Measurements from ENCODE around the gene ZNF324. TPM values are rescaled to one million over a fixed set of nuclear protein-coding genes. Genes with fewer than 3 reads are reported as not detected.

ZNF324 gene
- total and polyA plus RNA-seq, 2 of the 13 experiments (the other 11 are each of a cell fraction or from before 2014, with no cell fraction given) = 1.1 to 4.7 TPM

DNA sequence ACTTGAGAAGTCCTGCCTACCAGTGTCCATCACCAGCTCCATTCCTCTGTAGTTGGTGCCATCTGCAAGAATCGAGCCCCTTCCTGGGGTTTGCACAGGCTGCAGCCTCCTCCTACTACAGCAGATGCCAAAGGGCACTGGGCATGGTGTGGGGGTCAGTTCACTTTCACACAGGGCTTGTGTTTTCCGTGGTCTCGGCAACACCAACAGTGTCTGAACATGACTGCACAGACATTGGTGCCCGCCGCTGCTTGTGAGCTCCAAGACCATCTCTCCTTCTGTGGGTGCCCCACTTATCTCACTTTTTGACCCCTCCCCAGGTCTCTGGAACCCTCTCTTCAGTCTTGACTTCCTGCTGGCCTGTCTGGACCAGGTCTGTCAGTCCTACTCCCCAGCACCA, 24.5 kb downstream of the ZNF324 start:
- TF ChIP-seq STAG1 (CRISPR knock-in tag; IDR thresholded peaks at IDR 0.05) = no peak
- no peaks in the 10 kb centered on the region for H4K20me1 ChIP-seq (ENCODE audit: insufficient read depth, low read length)
- no peak overlapping the region for H3K4me2 ChIP-seq (ENCODE audit: low read depth, low read length)
- no peak overlapping the region for H3K9ac ChIP-seq (ENCODE audit: insufficient read depth, low read depth, low read length)
- H3K79me2 ChIP-seq (ENCODE audit: insufficient read depth, low read length) = no peaks in the 10 kb centered on the region
- ChIA-PET POLR2A (no interaction called here), CTCF (ENCODE audit: low intra/inter-chr PET ratio, low total read pairs) (no interaction called here)
- no peak overlapping the region for H3K27ac ChIP-seq (ENCODE audit: extremely low read length, insufficient read depth, low read length)
- no peak for DNase-seq (ENCODE audit: low spot score)
- intact Hi-C loops (cut with micrococcal nuclease; ENCODE audit: unreplicated experiment) (no loop called here), in situ Hi-C loops (cut with HindIII; ENCODE audit: extremely low pct_ligation_motif_present, low pct_unique_long_range_greater_than_20kb) (no loop called here)
- no peaks in the 10 kb centered on the region for H3K36me3 ChIP-seq (replicated peaks in 1 of 2; ENCODE audit: control insufficient read depth in 1 of 2, insufficient read depth in 2 of 2, low read length in 2 of 2)
- no peaks in the 10 kb centered on the region for H3K27me3 ChIP-seq (ENCODE audit: control insufficient read depth in 1 of 2, insufficient read depth in 2 of 2, low read length in 2 of 2)
- no peak for FAIRE-seq
- ATAC-seq = no peak
- no TSS peak for BruUV-seq (replicated peaks)
- WGBS (ENCODE audit: low lambda C conversion rate) = 88% methylated on average over 5 of the region's 5 CpGs
- no peak overlapping the region for H3K4me3 ChIP-seq (replicated peaks in 1 of 3; ENCODE audit: insufficient read depth in 1 of 3, low read depth in 2 of 3, low read length in 3 of 3)
- H2AFZ ChIP-seq (ENCODE audit: low read length) = no peak overlapping the region
- no peaks in the 10 kb centered on the region for H3K4me1 ChIP-seq (ENCODE audit: insufficient read depth, low read length)
- no peaks in the 10 kb centered on the region for H3K9me3 ChIP-seq (ENCODE audit: low read length)

DNA sequence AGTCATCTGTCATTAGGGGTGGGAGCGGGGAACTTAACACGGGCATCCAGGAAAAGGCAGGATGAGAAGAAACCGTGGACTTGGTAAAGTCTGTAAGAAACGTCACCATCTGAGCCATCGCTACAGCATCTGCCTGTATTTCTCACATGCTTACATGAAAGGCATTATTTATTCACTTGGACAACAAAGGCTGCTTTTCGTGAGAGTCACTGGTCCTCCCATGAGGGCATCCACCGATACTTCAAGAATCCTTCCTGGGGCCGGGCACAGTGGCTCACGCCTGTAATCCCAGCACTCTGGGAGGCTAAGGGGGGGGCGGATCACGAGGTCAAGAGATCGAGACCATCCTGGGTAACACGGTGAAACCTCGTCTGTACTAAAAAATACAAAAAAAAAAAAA, 25.4 kb downstream of the ZNF324 start:
- Histone ChIP-seq H3K79me2 (ENCODE audit: insufficient read depth, low read length) (no peaks in the 10 kb centered on the region), H3K9ac (ENCODE audit: insufficient read depth, low read depth, low read length) (no peak overlapping the region), H3K27ac (ENCODE audit: extremely low read length, insufficient read depth, low read length) (no peak overlapping the region), H4K20me1 (ENCODE audit: insufficient read depth, low read length) (no peaks in the 10 kb centered on the region), H2AFZ (ENCODE audit: low read length) (no peak overlapping the region), H3K4me1 (ENCODE audit: insufficient read depth, low read length) (peaks cover 7% of the 10 kb centered on the region; the same call in 1 of the 2 replicates), H3K27me3 (ENCODE audit: control insufficient read depth in 1 of 2, insufficient read depth in 2 of 2, low read length in 2 of 2) (no peaks in the 10 kb centered on the region), H3K9me3 (ENCODE audit: low read length) (no peaks in the 10 kb centered on the region), H3K4me2 (ENCODE audit: low read depth, low read length) (no peak overlapping the region), H3K36me3 (replicated peaks in 1 of 2; ENCODE audit: control insufficient read depth in 1 of 2, insufficient read depth in 2 of 2, low read length in 2 of 2) (no peaks in the 10 kb centered on the region), H3K4me3 (replicated peaks in 1 of 3; ENCODE audit: insufficient read depth in 1 of 3, low read depth in 2 of 3, low read length in 3 of 3) (no peak overlapping the region)
- WGBS (ENCODE audit: low lambda C conversion rate) = 88% methylated on average over 14 of the region's 14 CpGs
- DNase-seq (ENCODE audit: low spot score) (no peak), FAIRE-seq (no peak), ATAC-seq (no peak)
- POLR2A ChIA-PET = no interaction called here
- CTCF ChIA-PET (ENCODE audit: low intra/inter-chr PET ratio, low total read pairs) = no interaction called here
- intact Hi-C loops (cut with micrococcal nuclease; ENCODE audit: unreplicated experiment) = no loop called here
- no TSS peak for BruUV-seq (replicated peaks)
- in situ Hi-C loops (cut with HindIII; ENCODE audit: extremely low pct_ligation_motif_present, low pct_unique_long_range_greater_than_20kb) = no loop called here
- no peak for TF ChIP-seq ZNF761 (CRISPR knock-in tag; conservative IDR thresholded peaks at IDR 0.05)
- TF ChIP-seq ONECUT2 (CRISPR knock-in tag; IDR thresholded peaks at IDR 0.05) = no peak
- TF ChIP-seq RBFOX2 (IDR thresholded peaks at IDR 0.05; ENCODE audit: low read depth, low read length) = no peak
- TF ChIP-seq, protein P1, sequence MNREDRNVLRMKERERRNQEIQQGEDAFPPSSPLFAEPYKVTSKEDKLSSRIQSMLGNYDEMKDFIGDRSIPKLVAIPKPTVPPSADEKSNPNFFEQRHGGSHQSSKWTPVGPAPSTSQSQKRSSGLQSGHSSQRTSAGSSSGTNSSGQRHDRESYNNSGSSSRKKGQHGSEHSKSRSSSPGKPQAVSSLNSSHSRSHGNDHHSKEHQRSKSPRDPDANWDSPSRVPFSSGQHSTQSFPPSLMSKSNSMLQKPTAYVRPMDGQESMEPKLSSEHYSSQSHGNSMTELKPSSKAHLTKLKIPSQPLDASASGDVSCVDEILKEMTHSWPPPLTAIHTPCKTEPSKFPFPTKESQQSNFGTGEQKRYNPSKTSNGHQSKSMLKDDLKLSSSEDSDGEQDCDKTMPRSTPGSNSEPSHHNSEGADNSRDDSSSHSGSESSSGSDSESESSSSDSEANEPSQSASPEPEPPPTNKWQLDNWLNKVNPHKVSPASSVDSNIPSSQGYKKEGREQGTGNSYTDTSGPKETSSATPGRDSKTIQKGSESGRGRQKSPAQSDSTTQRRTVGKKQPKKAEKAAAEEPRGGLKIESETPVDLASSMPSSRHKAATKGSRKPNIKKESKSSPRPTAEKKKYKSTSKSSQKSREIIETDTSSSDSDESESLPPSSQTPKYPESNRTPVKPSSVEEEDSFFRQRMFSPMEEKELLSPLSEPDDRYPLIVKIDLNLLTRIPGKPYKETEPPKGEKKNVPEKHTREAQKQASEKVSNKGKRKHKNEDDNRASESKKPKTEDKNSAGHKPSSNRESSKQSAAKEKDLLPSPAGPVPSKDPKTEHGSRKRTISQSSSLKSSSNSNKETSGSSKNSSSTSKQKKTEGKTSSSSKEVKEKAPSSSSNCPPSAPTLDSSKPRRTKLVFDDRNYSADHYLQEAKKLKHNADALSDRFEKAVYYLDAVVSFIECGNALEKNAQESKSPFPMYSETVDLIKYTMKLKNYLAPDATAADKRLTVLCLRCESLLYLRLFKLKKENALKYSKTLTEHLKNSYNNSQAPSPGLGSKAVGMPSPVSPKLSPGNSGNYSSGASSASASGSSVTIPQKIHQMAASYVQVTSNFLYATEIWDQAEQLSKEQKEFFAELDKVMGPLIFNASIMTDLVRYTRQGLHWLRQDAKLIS (CRISPR knock-in tag; IDR thresholded peaks at IDR 0.05) = no peak
- TF ChIP-seq SP4 (CRISPR knock-in tag; IDR thresholded peaks at IDR 0.05) = no peak
- no peak for TF ChIP-seq AHR (CRISPR knock-in tag; IDR thresholded peaks at IDR 0.05)
- no peak for TF ChIP-seq ZMYM4 (CRISPR knock-in tag; IDR thresholded peaks at IDR 0.05)
- TF ChIP-seq, protein P2, sequence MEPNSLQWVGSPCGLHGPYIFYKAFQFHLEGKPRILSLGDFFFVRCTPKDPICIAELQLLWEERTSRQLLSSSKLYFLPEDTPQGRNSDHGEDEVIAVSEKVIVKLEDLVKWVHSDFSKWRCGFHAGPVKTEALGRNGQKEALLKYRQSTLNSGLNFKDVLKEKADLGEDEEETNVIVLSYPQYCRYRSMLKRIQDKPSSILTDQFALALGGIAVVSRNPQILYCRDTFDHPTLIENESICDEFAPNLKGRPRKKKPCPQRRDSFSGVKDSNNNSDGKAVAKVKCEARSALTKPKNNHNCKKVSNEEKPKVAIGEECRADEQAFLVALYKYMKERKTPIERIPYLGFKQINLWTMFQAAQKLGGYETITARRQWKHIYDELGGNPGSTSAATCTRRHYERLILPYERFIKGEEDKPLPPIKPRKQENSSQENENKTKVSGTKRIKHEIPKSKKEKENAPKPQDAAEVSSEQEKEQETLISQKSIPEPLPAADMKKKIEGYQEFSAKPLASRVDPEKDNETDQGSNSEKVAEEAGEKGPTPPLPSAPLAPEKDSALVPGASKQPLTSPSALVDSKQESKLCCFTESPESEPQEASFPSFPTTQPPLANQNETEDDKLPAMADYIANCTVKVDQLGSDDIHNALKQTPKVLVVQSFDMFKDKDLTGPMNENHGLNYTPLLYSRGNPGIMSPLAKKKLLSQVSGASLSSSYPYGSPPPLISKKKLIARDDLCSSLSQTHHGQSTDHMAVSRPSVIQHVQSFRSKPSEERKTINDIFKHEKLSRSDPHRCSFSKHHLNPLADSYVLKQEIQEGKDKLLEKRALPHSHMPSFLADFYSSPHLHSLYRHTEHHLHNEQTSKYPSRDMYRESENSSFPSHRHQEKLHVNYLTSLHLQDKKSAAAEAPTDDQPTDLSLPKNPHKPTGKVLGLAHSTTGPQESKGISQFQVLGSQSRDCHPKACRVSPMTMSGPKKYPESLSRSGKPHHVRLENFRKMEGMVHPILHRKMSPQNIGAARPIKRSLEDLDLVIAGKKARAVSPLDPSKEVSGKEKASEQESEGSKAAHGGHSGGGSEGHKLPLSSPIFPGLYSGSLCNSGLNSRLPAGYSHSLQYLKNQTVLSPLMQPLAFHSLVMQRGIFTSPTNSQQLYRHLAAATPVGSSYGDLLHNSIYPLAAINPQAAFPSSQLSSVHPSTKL (CRISPR knock-in tag; IDR thresholded peaks at IDR 0.05) = no peak
- TF ChIP-seq SOX6 (IDR thresholded peaks at IDR 0.05) = no peak
- TF ChIP-seq SOX6 (CRISPR knock-in tag; IDR thresholded peaks at IDR 0.05) = no peak
- no peak for TF ChIP-seq ZEB1 (IDR thresholded peaks at IDR 0.05; ENCODE audit: insufficient replicate concordance, low read depth)
- TF ChIP-seq, protein P3, sequence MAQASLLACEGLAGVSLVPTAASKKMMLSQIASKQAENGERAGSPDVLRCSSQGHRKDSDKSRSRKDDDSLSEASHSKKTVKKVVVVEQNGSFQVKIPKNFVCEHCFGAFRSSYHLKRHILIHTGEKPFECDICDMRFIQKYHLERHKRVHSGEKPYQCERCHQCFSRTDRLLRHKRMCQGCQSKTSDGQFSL (CRISPR knock-in tag; IDR thresholded peaks at IDR 0.05) = no peak
